ENCODE data around the gene RELT.
"Not testable (repeated sequence)": the region's sequence is repeated elsewhere in the genome, so short reads cannot be mapped to it uniquely, and the experiment has no call there.

RELT gene

GRCh38 chr11:73404506-73405145 is 28.4 kb downstream of the RELT start:
- no peak for DNase-seq

- no peak for DNase-seq
These were observed 28.9 kb downstream of the RELT start for GRCh38 chr11:73405146-73405510.

- no peak for DNase-seq
These were observed 29.9 kb downstream of the RELT start for GRCh38 chr11:73406131-73406530.

GRCh38 chr11:73406619-73407018 is 30.4 kb downstream of the RELT start:
- no peak for DNase-seq

- no peak for DNase-seq
These were observed 33.2 kb downstream of the RELT start for GRCh38 chr11:73409431-73409830.

- no peak for DNase-seq
These were observed 34.4 kb downstream of the RELT start for GRCh38 chr11:73410627-73411026.

DNA sequence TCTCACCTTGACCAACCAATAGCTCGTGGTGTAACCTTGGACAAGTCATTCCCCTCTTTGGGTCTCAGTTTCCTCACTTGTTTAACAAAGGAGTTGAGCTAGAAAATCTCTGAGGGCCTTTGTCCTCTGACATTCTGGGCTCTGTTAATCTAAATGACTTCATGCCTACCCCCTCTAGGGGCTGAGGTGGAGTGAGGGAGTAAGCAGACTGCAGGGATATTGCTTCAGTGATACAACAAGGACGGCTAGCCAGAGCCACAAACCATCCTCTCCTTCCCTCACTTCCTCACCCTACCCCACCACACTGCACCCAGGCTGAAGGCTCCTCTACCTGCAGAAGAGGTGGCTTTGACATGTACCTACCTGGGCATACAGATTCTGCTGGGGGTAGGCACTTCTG is 34.8 kb downstream of the RELT start:
- no peak for DNase-seq

DNA sequence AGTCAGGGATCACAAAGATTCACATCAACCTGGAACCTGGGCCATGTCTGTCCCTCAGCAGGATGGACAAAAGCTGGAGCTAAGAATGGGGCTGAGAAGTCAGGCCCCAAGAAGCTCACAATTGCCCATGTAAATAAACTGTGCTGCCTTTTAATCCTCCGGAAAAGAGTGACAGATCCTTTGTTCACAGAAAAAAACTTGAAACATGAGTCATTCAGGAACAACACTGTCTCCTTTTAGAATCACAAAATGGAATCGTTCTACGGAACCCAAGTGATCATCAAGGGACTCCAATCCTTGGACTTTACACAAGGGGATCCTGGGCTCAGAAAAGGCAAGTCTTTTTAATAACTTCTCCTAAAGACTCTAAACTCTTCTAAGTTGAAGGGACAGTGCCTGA is 36.1 kb downstream of the RELT start:
- DNase-seq: no peak

DNA sequence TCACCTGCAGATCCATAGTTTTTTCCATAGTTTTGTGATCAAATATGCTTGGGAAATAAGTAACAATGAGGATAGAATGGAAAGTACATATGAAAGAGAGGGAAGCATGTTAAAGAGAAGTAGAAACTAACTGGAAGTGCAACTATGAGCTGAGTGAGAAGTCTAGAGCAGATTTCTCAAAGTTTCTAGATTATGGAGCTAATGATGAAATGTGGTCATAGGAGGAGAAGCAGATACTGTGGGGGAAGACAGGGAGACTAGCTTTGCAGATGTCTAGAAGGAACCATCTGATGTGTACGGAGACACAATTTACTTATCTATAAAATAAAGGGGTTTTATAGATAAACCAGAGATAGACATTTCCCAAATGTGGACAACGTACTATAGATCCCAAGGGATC is 37.1 kb downstream of the RELT start:
- DNase-seq: no peak

DNA sequence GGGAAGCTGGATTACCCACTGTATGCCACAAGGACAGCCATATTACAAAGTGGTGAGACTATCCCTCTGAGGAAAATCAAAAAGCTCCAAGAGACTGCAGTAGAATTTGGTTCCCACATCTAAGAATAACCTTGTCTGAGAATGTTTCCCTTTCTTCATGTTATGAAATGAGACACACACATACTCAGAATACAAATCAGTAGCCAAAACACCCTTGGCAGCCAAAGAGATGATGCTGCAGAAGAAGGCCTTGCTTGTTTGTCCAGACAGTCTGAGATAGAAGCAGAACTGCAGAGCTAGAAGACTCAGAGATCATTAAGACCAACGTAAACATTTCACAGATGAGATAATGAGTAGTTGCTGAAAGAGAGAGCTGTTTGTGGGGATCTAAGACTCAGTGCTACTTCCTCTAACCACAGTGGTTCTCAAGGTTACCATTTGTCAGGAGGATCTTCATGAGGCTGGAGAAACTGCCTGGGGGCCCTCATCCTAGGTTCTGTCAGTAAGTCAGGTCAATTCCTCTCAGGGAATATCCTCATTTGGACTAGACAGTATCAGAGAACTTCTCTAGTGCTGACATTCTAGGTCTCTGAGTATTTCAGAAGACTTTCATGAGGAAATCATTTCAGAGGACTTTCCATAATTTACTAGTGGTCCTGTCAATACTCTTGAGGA is 38.9 kb downstream of the RELT start:
- no peak for DNase-seq

DNA sequence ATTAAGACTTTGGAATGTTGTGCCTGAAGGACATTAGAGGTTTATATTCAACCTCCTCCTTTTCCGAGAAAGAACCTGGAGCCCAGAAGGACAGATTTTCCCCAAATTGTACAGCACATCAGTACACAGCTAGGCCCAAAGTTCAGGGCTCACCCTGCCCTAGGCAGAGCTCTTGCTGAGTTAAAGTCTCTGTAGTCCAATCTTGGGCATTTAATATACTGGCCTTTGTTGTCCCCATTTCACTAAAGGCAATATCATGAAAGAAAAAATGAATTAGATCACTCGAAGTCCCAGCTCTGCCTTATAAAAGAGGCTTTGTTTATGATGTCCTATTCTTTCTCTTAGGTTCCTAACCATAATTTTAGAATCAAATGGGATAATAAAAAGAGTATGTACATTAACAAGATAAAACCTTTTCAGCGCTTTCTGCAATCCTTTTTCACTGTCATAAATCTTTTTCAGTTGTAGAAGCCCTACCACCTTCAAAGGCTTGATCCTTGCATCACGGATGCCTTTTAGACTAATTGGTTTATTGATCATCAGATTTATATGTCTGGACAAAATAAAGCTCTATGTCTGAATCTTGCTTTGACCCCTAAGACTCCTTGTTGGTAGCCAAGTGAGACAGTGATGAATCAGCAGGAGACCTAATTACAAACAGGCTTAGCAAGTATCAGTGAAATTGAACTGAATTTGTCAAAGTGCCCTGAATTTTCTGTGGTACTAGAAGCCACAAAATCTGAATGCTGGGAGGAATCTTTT is 39.8 kb downstream of the RELT start:
- DNase-seq: no peak

GRCh38 chr11:73416786-73417185 is 40.6 kb downstream of the RELT start:
- DNase-seq: no peak

GRCh38 chr11:73420136-73420535 is 43.9 kb downstream of the RELT start:
- no peak for DNase-seq

DNA sequence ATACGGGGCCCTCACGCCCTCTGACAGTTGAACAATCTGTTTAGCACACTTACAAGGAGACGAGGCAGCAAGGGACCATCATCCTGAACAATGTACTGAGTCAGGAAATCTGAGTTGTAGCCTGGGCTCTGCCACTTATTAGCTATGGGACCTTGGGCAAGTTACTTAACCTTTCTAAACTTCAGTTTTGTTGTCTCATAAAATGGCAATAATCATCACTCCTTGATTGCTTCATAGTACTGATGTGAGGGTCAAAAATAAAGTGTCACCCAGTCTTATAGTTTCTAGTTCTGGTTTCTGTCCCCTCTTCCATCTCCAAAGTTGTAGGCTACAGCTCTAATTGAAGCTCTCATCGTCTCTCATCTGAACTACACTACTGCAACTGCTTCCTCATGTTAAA is 46.7 kb downstream of the RELT start:
- no peak for DNase-seq

DNA sequence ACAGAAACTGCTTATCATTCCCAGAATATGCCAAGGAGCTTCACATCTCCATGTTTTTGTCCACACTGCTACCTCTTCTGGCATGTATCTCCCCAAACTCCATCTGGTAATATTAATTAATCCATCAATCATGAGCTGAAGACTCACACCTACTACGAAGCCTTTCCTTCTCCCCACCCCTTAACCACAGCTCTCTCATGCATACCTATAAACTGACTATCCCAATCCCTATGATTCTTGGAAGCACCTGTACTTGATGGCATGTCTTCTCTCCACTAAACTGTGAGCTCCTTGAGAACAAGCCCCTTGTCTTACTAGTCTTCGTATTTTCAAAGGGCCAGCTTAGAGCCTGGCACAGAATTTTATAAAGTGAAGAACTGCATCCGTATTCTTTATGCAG is 47.3 kb downstream of the RELT start:
- DNase-seq: no peak

DNA sequence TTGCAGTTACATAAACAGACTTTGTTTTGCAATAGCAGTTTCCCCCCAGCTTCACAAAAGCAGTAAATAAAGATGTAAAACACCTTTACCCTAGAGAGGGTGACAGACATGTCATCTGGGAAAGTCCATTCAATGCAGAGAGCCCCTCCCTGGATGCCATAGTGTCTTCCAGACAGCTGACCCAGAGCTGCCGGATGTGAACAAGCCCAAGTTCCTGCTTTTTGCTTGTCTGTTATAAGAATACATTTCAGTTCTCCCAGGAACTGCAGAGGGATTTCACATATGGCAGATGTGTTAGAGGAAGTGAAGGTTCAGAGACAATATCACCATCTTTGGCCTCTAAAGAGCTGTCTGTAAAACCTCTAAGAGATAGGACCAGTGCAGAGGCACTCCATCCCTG is 48.9 kb downstream of the RELT start:
- DNase-seq: no peak

GRCh38 chr11:73426219-73426850 is 50.1 kb downstream of the RELT start:
- no peak for DNase-seq

- DNase-seq: no peak
These were observed 52.0 kb downstream of the RELT start for GRCh38 chr11:73428227-73428626.

- DNase-seq: no peak
These were observed 52.5 kb downstream of the RELT start for GRCh38 chr11:73428699-73429098.

DNA sequence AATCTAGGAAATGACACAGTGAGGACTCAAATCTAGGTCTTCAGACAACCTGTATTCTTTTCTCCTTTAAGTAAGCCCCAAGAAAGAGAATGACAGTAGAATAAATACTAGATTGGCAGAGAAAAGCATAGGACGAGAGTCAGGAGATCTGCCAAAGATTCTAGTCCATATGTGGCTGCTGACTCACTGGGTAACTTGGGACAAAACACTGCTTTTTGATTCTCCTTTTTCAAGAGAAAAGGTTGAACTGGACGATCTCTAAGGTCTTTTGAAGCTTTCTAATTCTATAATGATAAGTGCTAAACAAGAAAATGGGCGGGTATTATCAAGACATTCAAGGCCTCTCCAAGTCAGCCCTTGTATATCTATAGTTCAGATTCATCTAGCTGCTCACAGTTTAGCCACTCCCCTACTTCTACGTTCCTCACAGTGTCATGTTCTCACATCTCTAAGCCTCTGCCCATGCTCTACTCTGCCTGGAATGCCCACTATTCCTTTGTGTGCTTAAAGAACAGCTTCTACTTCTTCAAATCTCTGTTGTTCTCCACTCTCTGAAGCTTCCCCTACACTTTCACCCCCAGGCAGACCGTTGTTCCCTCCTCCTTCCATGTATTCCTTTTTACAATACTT is 53.0 kb downstream of the RELT start:
- DNase-seq: no peak

GRCh38 chr11:73430326-73430725 is 54.1 kb downstream of the RELT start:
- no peak for DNase-seq

DNA sequence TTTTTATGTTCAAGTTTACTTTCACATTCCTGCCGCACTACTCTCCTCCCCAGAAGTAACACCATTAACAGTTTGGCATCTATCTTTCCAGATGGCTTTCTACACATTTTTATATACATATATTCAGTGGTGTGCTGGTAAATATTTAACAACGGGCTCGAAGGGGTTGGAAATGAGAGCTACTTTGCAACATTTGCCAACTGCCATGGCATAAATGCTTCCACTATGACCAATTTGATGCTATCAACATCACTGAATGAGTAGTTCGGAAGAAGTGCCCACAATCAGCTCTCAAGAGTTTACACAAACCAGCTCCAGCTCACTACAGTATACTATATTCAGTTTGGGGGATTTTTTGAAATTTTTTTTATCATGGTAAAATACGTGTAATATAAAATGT is 55.2 kb downstream of the RELT start:
- DNase-seq: no peak

- DNase-seq: not testable (repeated sequence)
These were observed 60.7 kb downstream of the RELT start for GRCh38 chr11:73436859-73437258.

Measured in COR-L47 (cell line).